B cell (primary cell): ENCODE results near the gene ZCCHC24. TPM values are rescaled to one million over a fixed set of nuclear protein-coding genes. Genes with fewer than 3 reads are reported as not detected.

ENCODE experiments used
- ATAC-seq: fragments of 200-7000 bp; cut with Tn5 transposase; one replicate; pipeline ENCODE4 v1.10.0; 2021; ENCODE audit warnings: low read depth, mild to moderate bottlenecking, moderate number of reproducible peaks, moderate library complexity
- CTCF ChIA-PET: fragments of 350-600 bp; sonication (Branson Sonifier 250); formaldehyde crosslinking; loops from one replicate; lab custom pipeline; 2021; ENCODE audit warnings: antibody characterized with exemption, inconsistent platforms; lab: Charles Lee
- POLR2A ChIA-PET: fragments of 350-600 bp; sonication (Branson Sonifier 250); formaldehyde crosslinking; loops from one replicate; lab custom pipeline; 2021; ENCODE audit warnings: antibody characterized with exemption; lab: Charles Lee
- DNase-seq: peaks from one replicate; pipeline ENCODE4 v3.0.0; 2013
- H2AFZ ChIP-seq: 2 replicates; pipeline ENCODE4 v1.6.1; 2012; ENCODE audit warnings: mild to moderate bottlenecking, low read depth, low read length; ENCODE audit not compliant: insufficient read depth, poor library complexity, severe bottlenecking
- H3K27ac ChIP-seq, 2 donors: 1 replicate in 1 of 2; 2 replicates in 1 of 2; pipeline ENCODE4 v1.5.1; 2012 to 2013; ENCODE audit warnings: low read length in 2 of 2, mild to moderate bottlenecking in 2 of 2, moderate library complexity in 1 of 2
- H3K27me3 ChIP-seq, 4 experiments: fragments of 200-600 bp in 1 of 4; sonication (generic) in 1 of 4; replicated peaks in 1 of 4; 1 replicate in 2 of 4; 2 replicates in 2 of 4; pipeline versions ENCODE4 v1.6.1 to v1.7.0; 2013 to 2016; ENCODE audit warnings: low read length in 3 of 4, mild to moderate bottlenecking in 2 of 4, mixed read lengths in 1 of 4, moderate library complexity in 1 of 4; ENCODE audit not compliant: insufficient read depth in 4 of 4, control insufficient read depth in 3 of 4; ENCODE audit errors: control extremely low read depth in 1 of 4
- H3K36me3 ChIP-seq, 2 experiments: replicated peaks in 1 of 2; 1 replicate in 1 of 2; 2 replicates in 1 of 2; pipeline versions ENCODE4 v1.6.1 to v1.7.1; 2013; ENCODE audit warnings: low read length in 1 of 2; ENCODE audit not compliant: insufficient read depth in 2 of 2, control insufficient read depth in 1 of 2; ENCODE audit errors: control extremely low read depth in 1 of 2, extremely low read depth in 1 of 2
- H3K4me1 ChIP-seq, 2 donors: fragments of 200-600 bp in 1 of 2; sonication (generic) in 1 of 2; 1 replicate in 1 of 2; 2 replicates in 1 of 2; pipeline versions ENCODE4 v1.5.1 to v1.6.1; 2013 to 2017; ENCODE audit warnings: low read length in 2 of 2; ENCODE audit not compliant: control insufficient read depth in 2 of 2, insufficient read depth in 2 of 2
- H3K4me2 ChIP-seq: replicated peaks from 2 replicates; pipeline ENCODE3; 2012; ENCODE audit warnings: mild to moderate bottlenecking, low read depth, low read length; ENCODE audit not compliant: poor library complexity, severe bottlenecking
- H3K4me3 ChIP-seq, 5 experiments: fragments of 200-600 bp in 1 of 5; sonication (generic) in 1 of 5; 1 replicate in 3 of 5; 2 replicates in 2 of 5; pipeline versions ENCODE4 v1.5.1 to v1.7.0; 2011 to 2016; ENCODE audit warnings: low read length in 4 of 5, mild to moderate bottlenecking in 4 of 5, low read depth in 2 of 5, control low read depth in 1 of 5, moderate library complexity in 1 of 5; ENCODE audit not compliant: insufficient read depth in 1 of 5; ENCODE audit errors: control extremely low read depth in 1 of 5, extremely low read depth in 1 of 5
- H3K79me2 ChIP-seq: fragments of 200-600 bp; sonication (generic); one replicate; pipeline ENCODE4 v1.6.0; 2016; ENCODE audit warnings: low read length; ENCODE audit not compliant: control insufficient read depth, insufficient read depth
- H3K9ac ChIP-seq: fragments of 200-600 bp; sonication (generic); 2 replicates; pipeline ENCODE4 v1.6.1; 2017; ENCODE audit warnings: mild to moderate bottlenecking, low read length, moderate library complexity
- H3K9me3 ChIP-seq, 3 donors: one replicate each; pipeline versions ENCODE4 v1.6.1 to v1.7.1; 2013; ENCODE audit warnings: low read length in 2 of 3; ENCODE audit not compliant: control insufficient read depth in 2 of 3, insufficient read depth in 1 of 3; ENCODE audit errors: control extremely low read depth in 1 of 3
- H4K20me1 ChIP-seq: 2 replicates; pipeline ENCODE4 v1.6.0; 2012; ENCODE audit warnings: mild to moderate bottlenecking, low read length; ENCODE audit not compliant: insufficient read depth, control insufficient read depth, poor library complexity, severe bottlenecking
- H3K27ac Mint-ChIP-seq: one replicate; pipeline ENCODE4 v1.8.0; 2021; ENCODE audit warnings: mixed read lengths
- H3K27me3 Mint-ChIP-seq: one replicate; pipeline ENCODE4 v1.8.0; 2021; ENCODE audit warnings: mixed read lengths
- H3K4me1 Mint-ChIP-seq: one replicate; pipeline ENCODE4 v1.8.0; 2021; ENCODE audit warnings: mixed read lengths
- H3K4me3 Mint-ChIP-seq: one replicate; pipeline ENCODE4 v1.8.0; 2021; ENCODE audit warnings: mixed read lengths
- H3K9me3 Mint-ChIP-seq: one replicate; pipeline ENCODE4 v1.8.0; 2022; ENCODE audit warnings: mixed read lengths; ENCODE audit not compliant: insufficient read depth
- CTCF ChIP-seq: fragments of 200-600 bp; IDR thresholded peaks from one replicate; pipeline ENCODE4 v1.8.0; 2022; ENCODE audit warnings: antibody characterized with exemption, mild to moderate bottlenecking
- EZH2 ChIP-seq: IDR thresholded peaks from 2 replicates; pipeline ENCODE4 v1.6.1; 2012; ENCODE audit warnings: borderline replicate concordance, low read depth, mild to moderate bottlenecking, moderate library complexity, low read length; ENCODE audit not compliant: insufficient read depth, poor library complexity, severe bottlenecking
- whole genome bisulfite sequencing: methylation state at CpG from one replicate; pipeline ENCODE4 v1.1.5; 2013; ENCODE audit warnings: missing lambda C conversion rate; ENCODE audit not compliant: insufficient coverage; 5-methylcytosine and 5-hydroxymethylcytosine counted together
- intact Hi-C: fragments of 100-400 bp; cut with micrococcal nuclease; formaldehyde crosslinking; loops from one replicate; pipeline ENCODE4 v1.10.0; 2022
- polyA plus RNA-seq: library from polyadenylated mRNA; depleted of rRNA; stranded (reverse); fragments of >200 nt; gene quantifications from 2 replicates; pipeline ENCODE4 v1.2.3, GENCODE V29; 2012
- total RNA-seq, 2 donors: library from RNA; stranded (reverse); fragments of 120-200 nt in 1 of 2; gene quantifications; 1 replicate in 1 of 2; 2 replicates in 1 of 2; pipeline versions ENCODE4 v1.2.3 to v1.2.4, GENCODE V29; 2013 to 2022

ZCCHC24 gene
- total and polyA plus RNA-seq, 2 donors (not counting 1 experiment from before 2014, with no cell fraction given), result 0.34 to 2.3 TPM

- no peak overlapping the region for H3K4me2 ChIP-seq
- ATAC-seq, result no peak
Observed at GRCh38 chr10:79402625-79402946, 42.8 kb downstream of the ZCCHC24 start.

More at GRCh38 chr10:79402625-79402946, 42.8 kb downstream of the ZCCHC24 start:
- no peak overlapping the region for H3K27ac ChIP-seq
- H3K4me1 Mint-ChIP-seq, result no peaks in the 10 kb centered on the region
- H3K4me3 ChIP-seq, result no peak overlapping the region
- no peaks in the 10 kb centered on the region for H3K36me3 ChIP-seq
- H4K20me1 ChIP-seq, result no peaks in the 10 kb centered on the region
- H3K79me2 ChIP-seq, result no peaks in the 10 kb centered on the region
- DNase-seq, result no peak
- no peak overlapping the region for H3K9ac ChIP-seq
- intact Hi-C loops, result no loop called here
- no peak overlapping the region for H3K27ac Mint-ChIP-seq
- no peak overlapping the region for H3K4me3 Mint-ChIP-seq
- H3K27me3 ChIP-seq, result peaks cover 0 to 4% (median 1%) of the 10 kb centered on the region in 4 experiments
- ChIA-PET POLR2A (no interaction called here), CTCF (interaction anchor here (0.8 to 1.1 kb wide), 2 partner anchors 30 to 85 kb away, joined by 3 read pairs; no protein-coding TSS in a partner anchor)
- no peak overlapping the region for H2AFZ ChIP-seq
- no peaks in the 10 kb centered on the region for H3K9me3 Mint-ChIP-seq
- H3K4me1 ChIP-seq, result no peaks in the 10 kb centered on the region
- no peaks in the 10 kb centered on the region for H3K9me3 ChIP-seq
- no peak for TF ChIP-seq EZH2
- TF ChIP-seq CTCF, result no peak
- WGBS, result 93% methylated on average over 6 of the region's 7 CpGs
- H3K27me3 Mint-ChIP-seq, result no peaks in the 10 kb centered on the region
